ENCODE measurements around the gene SH3GL1.

DNA sequence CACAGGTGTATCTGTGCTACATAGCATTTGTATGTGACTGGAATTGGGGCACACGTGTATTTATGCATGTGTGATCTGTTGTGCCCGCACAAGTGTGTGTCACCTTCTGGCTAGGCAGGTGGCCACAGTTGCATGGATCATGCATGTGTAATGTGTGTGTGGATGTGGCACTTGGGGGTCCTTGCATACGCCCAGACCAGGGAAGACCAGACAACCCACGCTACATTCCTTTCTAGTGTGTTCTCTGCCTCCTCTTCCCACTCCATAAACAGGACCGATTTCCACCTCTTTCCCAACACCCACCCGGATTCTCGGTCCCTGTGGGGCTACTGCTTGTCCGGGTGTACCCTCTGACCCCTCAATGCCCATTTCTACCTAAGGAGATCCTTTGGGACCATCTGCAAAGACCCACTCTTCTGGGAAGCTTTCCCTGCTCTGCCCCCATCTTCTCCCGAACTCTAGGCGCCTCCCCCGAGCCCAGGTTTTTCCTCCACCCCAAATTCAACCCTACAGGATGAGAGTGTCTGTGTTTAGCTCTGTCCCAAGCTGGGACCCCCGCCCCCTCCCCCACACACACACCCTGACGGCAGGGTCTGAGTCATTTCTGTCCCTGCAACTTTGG is 74.0 kb downstream of the SH3GL1 start:
- TF ChIP-seq, protein P1, sequence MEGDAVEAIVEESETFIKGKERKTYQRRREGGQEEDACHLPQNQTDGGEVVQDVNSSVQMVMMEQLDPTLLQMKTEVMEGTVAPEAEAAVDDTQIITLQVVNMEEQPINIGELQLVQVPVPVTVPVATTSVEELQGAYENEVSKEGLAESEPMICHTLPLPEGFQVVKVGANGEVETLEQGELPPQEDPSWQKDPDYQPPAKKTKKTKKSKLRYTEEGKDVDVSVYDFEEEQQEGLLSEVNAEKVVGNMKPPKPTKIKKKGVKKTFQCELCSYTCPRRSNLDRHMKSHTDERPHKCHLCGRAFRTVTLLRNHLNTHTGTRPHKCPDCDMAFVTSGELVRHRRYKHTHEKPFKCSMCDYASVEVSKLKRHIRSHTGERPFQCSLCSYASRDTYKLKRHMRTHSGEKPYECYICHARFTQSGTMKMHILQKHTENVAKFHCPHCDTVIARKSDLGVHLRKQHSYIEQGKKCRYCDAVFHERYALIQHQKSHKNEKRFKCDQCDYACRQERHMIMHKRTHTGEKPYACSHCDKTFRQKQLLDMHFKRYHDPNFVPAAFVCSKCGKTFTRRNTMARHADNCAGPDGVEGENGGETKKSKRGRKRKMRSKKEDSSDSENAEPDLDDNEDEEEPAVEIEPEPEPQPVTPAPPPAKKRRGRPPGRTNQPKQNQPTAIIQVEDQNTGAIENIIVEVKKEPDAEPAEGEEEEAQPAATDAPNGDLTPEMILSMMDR (IDR thresholded peaks at IDR 0.05), result no peak
- no peak for TF ChIP-seq POLR2AphosphoS5 (IDR thresholded peaks at IDR 0.05; ENCODE audit: insufficient read depth in 1 of 2, low read depth in 1 of 2)
